Measurements from ENCODE around the gene ARHGAP6.

DNA sequence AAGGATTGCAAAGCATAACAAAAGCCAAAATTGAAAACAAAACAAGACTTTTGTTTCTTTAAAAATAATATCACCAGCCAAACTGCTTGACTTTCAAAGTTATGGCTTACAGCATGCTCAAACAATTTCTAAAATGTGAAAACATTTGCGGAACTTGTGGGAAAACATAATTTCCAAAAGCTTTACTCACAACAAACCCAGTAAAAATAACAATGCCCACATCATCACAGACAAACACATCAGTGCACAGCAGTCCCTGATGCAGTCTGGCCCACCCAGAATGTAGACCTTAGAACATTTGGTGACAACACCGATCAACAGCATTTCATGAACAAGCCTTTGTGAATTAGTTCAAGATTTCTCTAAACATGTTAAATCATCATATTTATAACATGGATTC, 98.9 kb downstream of the ARHGAP6 start:
- TF ChIP-seq, protein P1, sequence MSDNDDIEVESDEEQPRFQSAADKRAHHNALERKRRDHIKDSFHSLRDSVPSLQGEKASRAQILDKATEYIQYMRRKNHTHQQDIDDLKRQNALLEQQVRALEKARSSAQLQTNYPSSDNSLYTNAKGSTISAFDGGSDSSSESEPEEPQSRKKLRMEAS (IDR thresholded peaks at IDR 0.05; ENCODE audit: low read depth, low read length), result no peak
- TF ChIP-seq, protein P2, sequence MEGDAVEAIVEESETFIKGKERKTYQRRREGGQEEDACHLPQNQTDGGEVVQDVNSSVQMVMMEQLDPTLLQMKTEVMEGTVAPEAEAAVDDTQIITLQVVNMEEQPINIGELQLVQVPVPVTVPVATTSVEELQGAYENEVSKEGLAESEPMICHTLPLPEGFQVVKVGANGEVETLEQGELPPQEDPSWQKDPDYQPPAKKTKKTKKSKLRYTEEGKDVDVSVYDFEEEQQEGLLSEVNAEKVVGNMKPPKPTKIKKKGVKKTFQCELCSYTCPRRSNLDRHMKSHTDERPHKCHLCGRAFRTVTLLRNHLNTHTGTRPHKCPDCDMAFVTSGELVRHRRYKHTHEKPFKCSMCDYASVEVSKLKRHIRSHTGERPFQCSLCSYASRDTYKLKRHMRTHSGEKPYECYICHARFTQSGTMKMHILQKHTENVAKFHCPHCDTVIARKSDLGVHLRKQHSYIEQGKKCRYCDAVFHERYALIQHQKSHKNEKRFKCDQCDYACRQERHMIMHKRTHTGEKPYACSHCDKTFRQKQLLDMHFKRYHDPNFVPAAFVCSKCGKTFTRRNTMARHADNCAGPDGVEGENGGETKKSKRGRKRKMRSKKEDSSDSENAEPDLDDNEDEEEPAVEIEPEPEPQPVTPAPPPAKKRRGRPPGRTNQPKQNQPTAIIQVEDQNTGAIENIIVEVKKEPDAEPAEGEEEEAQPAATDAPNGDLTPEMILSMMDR (IDR thresholded peaks at IDR 0.05; ENCODE audit: low read depth, low read length), result no peak
- TF ChIP-seq POLR2A (IDR thresholded peaks at IDR 0.05; ENCODE audit: extremely low read depth, insufficient read length), result no peak
- TF ChIP-seq MYC (IDR thresholded peaks at IDR 0.05; ENCODE audit: low read depth, low read length), result no peak
